CD14-positive monocyte (primary cell): ENCODE data around the gene PKNOX2. TPM values are rescaled to one million over a fixed set of nuclear protein-coding genes. Genes with fewer than 3 reads are reported as not detected.

Experiments used
- DNase-seq, 3 donors: peaks; one replicate each; pipeline ENCODE4 v3.0.0-alpha.2; 2011 to 2022
- H2AFZ ChIP-seq: 2 replicates; pipeline ENCODE4 v1.6.0; 2012; ENCODE audit warnings: mild to moderate bottlenecking, low read depth, low read length, inconsistent platforms; ENCODE audit not compliant: insufficient read depth, poor library complexity, severe bottlenecking
- H3K27ac ChIP-seq, 2 donors: 1 replicate in 1 of 2; 2 replicates in 1 of 2; pipeline ENCODE4 v1.5.1; 2012 to 2013; ENCODE audit warnings: low read length in 2 of 2, control low read depth in 1 of 2, inconsistent platforms in 1 of 2, low read depth in 1 of 2, mild to moderate bottlenecking in 1 of 2
- H3K27me3 ChIP-seq, 2 donors: one replicate each; pipeline versions ENCODE4 v1.6.0 to v1.6.1; 2011 to 2013; ENCODE audit warnings: low read length in 2 of 2; ENCODE audit not compliant: control insufficient read depth in 2 of 2, insufficient read depth in 2 of 2
- H3K36me3 ChIP-seq, 2 donors: replicated peaks in 1 of 2; 1 replicate in 1 of 2; 2 replicates in 1 of 2; pipeline versions ENCODE4 v1.5.1 to v1.6.1; 2012 to 2013; ENCODE audit warnings: low read length in 2 of 2, control low read depth in 1 of 2, inconsistent platforms in 1 of 2, mild to moderate bottlenecking in 1 of 2; ENCODE audit not compliant: insufficient read depth in 2 of 2, control insufficient read depth in 1 of 2
- H3K4me1 ChIP-seq, 2 donors: 1 replicate in 1 of 2; 2 replicates in 1 of 2; pipeline versions ENCODE4 v1.5.1 to v1.6.1; 2012 to 2013; ENCODE audit warnings: low read length in 2 of 2, control low read depth in 1 of 2, inconsistent platforms in 1 of 2, mild to moderate bottlenecking in 1 of 2, moderate library complexity in 1 of 2; ENCODE audit not compliant: insufficient read depth in 2 of 2, control insufficient read depth in 1 of 2
- H3K4me2 ChIP-seq: replicated peaks from 2 replicates; pipeline ENCODE3; 2012; ENCODE audit warnings: low read length, moderate library complexity, mild to moderate bottlenecking; ENCODE audit not compliant: poor library complexity, severe bottlenecking; ENCODE audit errors: extremely low read depth
- H3K4me3 ChIP-seq, 3 experiments: fragments of 200-600 bp in 1 of 3; sonication (generic) in 1 of 3; replicated peaks in 1 of 3; 1 replicate in 2 of 3; 2 replicates in 1 of 3; pipeline ENCODE4 v1.5.1; 2011 to 2013; ENCODE audit warnings: low read length in 3 of 3, mild to moderate bottlenecking in 3 of 3, control low read depth in 2 of 3, low read depth in 2 of 3, inconsistent platforms in 1 of 3, moderate library complexity in 1 of 3
- H3K79me2 ChIP-seq: 2 replicates; pipeline ENCODE4 v1.6.0; 2012; ENCODE audit warnings: mild to moderate bottlenecking, control low read depth, inconsistent platforms, low read length, moderate library complexity; ENCODE audit not compliant: insufficient read depth
- H3K9ac ChIP-seq: 2 replicates; pipeline ENCODE4 v1.6.0; 2017; ENCODE audit warnings: low read length, mild to moderate bottlenecking; ENCODE audit not compliant: insufficient read depth, poor library complexity, severe bottlenecking
- H3K9me3 ChIP-seq, 2 donors: replicated peaks in 1 of 2; 1 replicate in 1 of 2; 2 replicates in 1 of 2; pipeline versions ENCODE4 v1.5.1 to v1.6.1; 2012 to 2013; ENCODE audit warnings: low read length in 2 of 2, control low read depth in 1 of 2; ENCODE audit not compliant: control insufficient read depth in 1 of 2, insufficient read depth in 1 of 2
- H4K20me1 ChIP-seq: 2 replicates; pipeline ENCODE4 v1.6.0; 2012; ENCODE audit warnings: mild to moderate bottlenecking, low read length, control low read depth, moderate library complexity; ENCODE audit not compliant: insufficient read depth
- H3K27ac Mint-ChIP-seq, 7 donors: one replicate each; pipeline ENCODE4 v1.8.0; 2020; ENCODE audit warnings: mild to moderate bottlenecking in 7 of 7, mixed read lengths in 7 of 7, moderate library complexity in 6 of 7, inconsistent platforms in 2 of 7
- H3K27me3 Mint-ChIP-seq, 3 donors: one replicate each; pipeline ENCODE4 v1.8.0; 2021 to 2022; ENCODE audit warnings: low read depth in 3 of 3, mild to moderate bottlenecking in 3 of 3, mixed read lengths in 3 of 3, moderate library complexity in 3 of 3, inconsistent platforms in 1 of 3
- H3K36me3 Mint-ChIP-seq, 2 donors: one replicate each; pipeline ENCODE4 v1.8.0; 2020; ENCODE audit warnings: mixed read lengths in 2 of 2, inconsistent platforms in 1 of 2, mild to moderate bottlenecking in 1 of 2
- H3K4me1 Mint-ChIP-seq: one replicate; pipeline ENCODE4 v1.8.0; 2020; ENCODE audit warnings: mild to moderate bottlenecking, mixed read lengths
- H3K4me3 Mint-ChIP-seq, 2 donors: one replicate each; pipeline ENCODE4 v1.8.0; 2020; ENCODE audit warnings: mild to moderate bottlenecking in 2 of 2, mixed read lengths in 2 of 2, moderate library complexity in 1 of 2
- H3K9me3 Mint-ChIP-seq, 7 donors: one replicate each; pipeline ENCODE4 v1.8.0; 2020 to 2022; ENCODE audit warnings: mixed read lengths in 7 of 7, mild to moderate bottlenecking in 6 of 7, moderate library complexity in 6 of 7, inconsistent platforms in 2 of 7
- WGBS: methylation state at CpG from one replicate; pipeline ENCODE4 v1.1.5; 2013; ENCODE audit warnings: missing lambda C conversion rate; ENCODE audit not compliant: insufficient coverage; 5-methylcytosine and 5-hydroxymethylcytosine counted together
- intact Hi-C, 2 donors: fragments of 100-400 bp; cut with micrococcal nuclease; formaldehyde crosslinking; loops; one replicate each; pipeline versions ENCODE4 v1.15.0 to v1.15.1; 2023
- polyA plus RNA-seq, 3 donors: library from polyadenylated mRNA; depleted of rRNA in 1 of 3; unstranded in 2 of 3; stranded (reverse) in 1 of 3; fragments of 300-500 nt in 2 of 3; fragments of >200 nt in 1 of 3; fragmentation: Illumina TruSeq in 2 of 3; gene quantifications; 1 replicate in 2 of 3; 2 replicates in 1 of 3; pipeline ENCODE4 v1.2.3, GENCODE V29; 2012 to 2021
- TF ChIP-seq, protein P1 (sequence below): fragments of 200-600 bp; IDR thresholded peaks from one replicate; pipeline ENCODE4 v1.8.0; 2022; ENCODE audit warnings: antibody characterized with exemption, mild to moderate bottlenecking

Gene PKNOX2
- polyA plus RNA-seq, 3 donors = not detected

DNA sequence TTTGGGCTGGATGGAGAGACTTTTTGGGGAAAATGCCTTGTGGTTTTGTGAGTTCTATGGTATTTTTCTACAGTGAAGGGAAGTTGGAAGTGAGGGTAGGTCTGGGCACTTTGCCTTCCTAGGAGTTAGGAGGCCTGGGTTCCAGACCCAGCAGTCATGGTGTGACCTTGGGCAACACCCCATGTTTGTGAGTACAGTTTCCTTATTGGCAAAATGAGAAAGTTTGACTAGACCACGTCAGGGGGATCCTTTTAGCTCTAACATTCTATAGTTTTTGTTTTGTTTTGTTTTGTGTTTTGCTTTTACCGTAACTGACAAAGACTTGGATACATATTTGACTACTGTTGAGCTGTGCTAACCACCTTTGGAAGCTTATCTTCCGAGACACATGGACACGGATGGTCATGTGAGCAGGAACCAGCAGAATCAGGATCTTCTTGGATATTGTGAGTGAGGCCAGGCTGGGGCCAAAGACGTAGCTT lies 109.0 kb downstream of the PKNOX2 start:
- intact Hi-C loops = no loop called here
- no peak overlapping the region for H3K27ac ChIP-seq
- no peaks in the 10 kb centered on the region for H4K20me1 ChIP-seq
- 89% methylated on average over 4 of the region's 5 CpGs for WGBS
- no peaks in the 10 kb centered on the region for H3K4me1 Mint-ChIP-seq
- no peaks in the 10 kb centered on the region for H3K4me1 ChIP-seq
- no peaks in the 10 kb centered on the region for H3K9me3 ChIP-seq
- H3K9me3 Mint-ChIP-seq = no peaks in the 10 kb centered on the region
- peaks cover 1 to 5% (median 2%) of the 10 kb centered on the region in 3 donors for H3K27me3 Mint-ChIP-seq
- H3K27ac Mint-ChIP-seq = no peak overlapping the region
- no peak overlapping the region for H3K4me3 ChIP-seq
- H3K36me3 Mint-ChIP-seq = no peaks in the 10 kb centered on the region
- no peak for DNase-seq
- TF ChIP-seq, protein P1, sequence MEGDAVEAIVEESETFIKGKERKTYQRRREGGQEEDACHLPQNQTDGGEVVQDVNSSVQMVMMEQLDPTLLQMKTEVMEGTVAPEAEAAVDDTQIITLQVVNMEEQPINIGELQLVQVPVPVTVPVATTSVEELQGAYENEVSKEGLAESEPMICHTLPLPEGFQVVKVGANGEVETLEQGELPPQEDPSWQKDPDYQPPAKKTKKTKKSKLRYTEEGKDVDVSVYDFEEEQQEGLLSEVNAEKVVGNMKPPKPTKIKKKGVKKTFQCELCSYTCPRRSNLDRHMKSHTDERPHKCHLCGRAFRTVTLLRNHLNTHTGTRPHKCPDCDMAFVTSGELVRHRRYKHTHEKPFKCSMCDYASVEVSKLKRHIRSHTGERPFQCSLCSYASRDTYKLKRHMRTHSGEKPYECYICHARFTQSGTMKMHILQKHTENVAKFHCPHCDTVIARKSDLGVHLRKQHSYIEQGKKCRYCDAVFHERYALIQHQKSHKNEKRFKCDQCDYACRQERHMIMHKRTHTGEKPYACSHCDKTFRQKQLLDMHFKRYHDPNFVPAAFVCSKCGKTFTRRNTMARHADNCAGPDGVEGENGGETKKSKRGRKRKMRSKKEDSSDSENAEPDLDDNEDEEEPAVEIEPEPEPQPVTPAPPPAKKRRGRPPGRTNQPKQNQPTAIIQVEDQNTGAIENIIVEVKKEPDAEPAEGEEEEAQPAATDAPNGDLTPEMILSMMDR = no peak
- no peak overlapping the region for H3K4me2 ChIP-seq
- H3K27me3 ChIP-seq = no peaks in the 10 kb centered on the region
- H2AFZ ChIP-seq = no peak overlapping the region
- H3K36me3 ChIP-seq = no peaks in the 10 kb centered on the region
- no peak overlapping the region for H3K4me3 Mint-ChIP-seq
- no peaks in the 10 kb centered on the region for H3K79me2 ChIP-seq
- no peak overlapping the region for H3K9ac ChIP-seq

DNA sequence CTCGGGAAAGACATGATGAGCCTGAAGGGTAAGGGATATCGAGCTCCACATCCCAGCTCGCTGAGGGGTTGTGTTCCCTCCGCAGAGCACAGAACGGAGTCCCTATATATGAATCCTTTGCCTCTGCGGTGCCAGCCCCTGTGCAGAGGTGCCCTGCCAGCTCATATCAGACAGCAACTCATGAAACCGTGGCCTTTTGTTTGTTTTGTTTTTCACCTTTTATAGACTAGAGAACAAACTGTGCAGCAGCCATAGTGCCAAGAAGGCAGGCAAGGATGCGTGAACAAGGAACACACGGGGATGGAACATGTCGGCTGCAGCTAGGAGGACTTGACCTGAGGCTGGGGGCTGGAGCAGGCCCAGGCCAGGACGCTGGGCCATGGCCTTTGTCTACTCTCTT lies 109.8 kb downstream of the PKNOX2 start:
- H2AFZ ChIP-seq = no peak overlapping the region
- Mint-ChIP-seq H3K4me1 (no peaks in the 10 kb centered on the region), H3K4me3 (no peak overlapping the region), H3K27ac (no peak overlapping the region), H3K9me3 (no peaks in the 10 kb centered on the region), H3K36me3 (no peaks in the 10 kb centered on the region), H3K27me3 (peaks cover 0 to 5% (median 0%) of the 10 kb centered on the region in 3 donors)
- no peaks in the 10 kb centered on the region for H3K9me3 ChIP-seq
- TF ChIP-seq, protein P1 = no peak
- no peaks in the 10 kb centered on the region for H3K79me2 ChIP-seq
- H3K4me1 ChIP-seq = no peaks in the 10 kb centered on the region
- H3K36me3 ChIP-seq = no peaks in the 10 kb centered on the region
- WGBS = 87% methylated on average over 10 of the region's 11 CpGs
- H3K27ac ChIP-seq = no peak overlapping the region
- intact Hi-C loops = no loop called here
- no peaks in the 10 kb centered on the region for H4K20me1 ChIP-seq
- H3K4me2 ChIP-seq = no peak overlapping the region
- H3K9ac ChIP-seq = no peak overlapping the region
- DNase-seq = no peak
- H3K27me3 ChIP-seq = no peaks in the 10 kb centered on the region
- no peak overlapping the region for H3K4me3 ChIP-seq
